HG03060 (cell line): ENCODE results near the gene HBG2.

Experiments used
- ATAC-seq: cut with Tn5 transposase; IDR thresholded peaks from one replicate; pipeline ENCODE4 v1.9.1; 2021; ENCODE audit warnings: low read depth, moderate number of reproducible peaks; ENCODE audit not compliant: unreplicated experiment

The HBG2 gene

DNA sequence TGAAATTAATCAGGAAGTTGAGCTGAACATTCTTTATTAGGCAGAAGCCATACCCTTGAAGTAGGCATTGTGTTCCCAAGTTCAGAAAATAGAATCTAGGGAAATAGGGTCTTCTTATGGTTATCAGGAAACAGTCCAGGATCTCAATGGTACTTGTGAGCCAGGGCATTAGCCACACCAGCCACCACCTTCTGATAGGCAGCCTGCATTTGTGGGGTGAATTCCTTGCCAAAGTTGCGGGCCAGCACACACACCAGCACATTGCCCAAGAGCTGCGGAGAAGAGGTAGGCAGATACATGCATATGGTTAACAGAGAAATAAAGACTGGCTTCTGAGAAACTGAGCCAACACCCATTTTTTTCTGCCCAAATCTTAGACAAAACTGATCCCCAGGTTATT is 21.8 kb downstream of the HBG2 start:
- no peak for ATAC-seq

GRCh38 chr11:5232176-5232575 is 22.4 kb downstream of the HBG2 start:
- ATAC-seq: no peak

DNA sequence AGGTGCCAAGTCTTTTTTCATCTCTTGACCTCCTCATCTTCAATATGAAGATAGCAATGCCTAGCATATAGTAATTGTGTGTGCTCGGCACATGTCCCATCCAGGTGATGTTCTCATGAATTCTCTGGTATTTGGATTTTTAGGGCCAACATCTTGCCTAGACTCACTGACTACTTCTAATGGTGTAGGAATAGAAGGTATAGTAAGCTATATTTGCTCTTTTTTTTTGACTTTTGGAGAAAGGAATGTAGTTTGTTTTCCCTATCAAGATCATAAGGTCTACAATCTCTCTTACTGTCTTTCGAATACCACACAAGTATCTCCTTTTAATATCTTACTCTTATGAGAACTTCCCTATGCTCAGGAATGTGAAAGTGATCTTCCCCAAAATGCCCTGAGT is 23.5 kb downstream of the HBG2 start:
- no peak for ATAC-seq

DNA sequence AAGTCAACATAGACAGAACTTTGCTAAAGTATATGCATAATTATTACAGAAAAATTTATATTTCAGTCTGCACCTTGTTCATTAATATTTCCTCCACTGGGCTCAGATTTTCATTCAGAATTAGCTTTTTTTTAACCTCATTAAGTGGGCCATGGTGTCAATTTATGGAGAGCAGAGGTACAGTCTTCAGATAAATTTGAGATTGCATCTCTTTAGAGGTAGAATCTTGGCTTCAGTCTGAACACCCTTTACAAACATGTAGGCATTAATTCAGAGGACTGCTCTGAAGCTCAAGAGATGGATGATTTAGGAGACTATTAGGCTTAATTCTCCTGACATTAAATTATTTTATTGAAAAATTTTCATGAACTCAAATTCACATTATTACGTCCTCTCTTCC is 24.3 kb downstream of the HBG2 start:
- ATAC-seq: no peak

DNA sequence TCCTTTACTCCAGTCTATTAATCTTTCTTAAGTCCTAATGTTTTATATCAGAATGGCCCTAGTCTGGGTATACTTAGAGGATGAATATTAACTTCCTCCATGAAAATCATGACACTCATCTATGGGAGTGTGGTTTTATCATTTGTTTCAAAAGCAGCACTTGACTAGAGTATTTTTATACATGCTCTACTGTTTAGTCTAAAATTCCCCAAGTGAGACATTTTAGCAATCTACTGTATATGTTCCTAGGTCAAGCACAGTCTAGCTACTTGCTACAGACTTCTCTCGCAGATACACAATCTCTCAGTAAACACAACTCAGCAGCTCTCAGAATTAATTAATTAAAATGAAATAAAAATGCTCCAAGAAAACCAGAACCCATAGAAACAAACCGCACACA is 24.8 kb downstream of the HBG2 start:
- no peak for ATAC-seq

GRCh38 chr11:5229356-5229755 is 25.2 kb downstream of the HBG2 start:
- ATAC-seq: no peak

DNA sequence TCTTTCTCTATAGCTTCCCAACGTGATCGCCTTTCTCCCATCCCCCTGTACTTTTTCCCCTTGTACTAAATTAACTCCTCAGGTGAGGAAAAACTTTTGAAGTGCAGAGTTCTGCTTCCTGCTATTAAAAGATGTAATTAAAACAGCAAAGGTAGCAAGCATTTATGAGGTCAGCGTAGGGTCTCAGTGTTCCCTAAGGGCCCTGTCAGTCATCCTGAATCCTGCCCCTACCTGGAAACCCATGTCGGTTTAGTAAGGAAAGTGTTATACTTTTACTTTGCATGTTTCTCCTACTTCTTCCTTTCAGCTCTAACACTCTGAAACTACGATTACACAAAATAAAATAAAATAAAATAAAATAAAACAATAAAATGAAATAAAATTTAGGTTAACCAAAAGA is 26.5 kb downstream of the HBG2 start:
- no peak for ATAC-seq

DNA sequence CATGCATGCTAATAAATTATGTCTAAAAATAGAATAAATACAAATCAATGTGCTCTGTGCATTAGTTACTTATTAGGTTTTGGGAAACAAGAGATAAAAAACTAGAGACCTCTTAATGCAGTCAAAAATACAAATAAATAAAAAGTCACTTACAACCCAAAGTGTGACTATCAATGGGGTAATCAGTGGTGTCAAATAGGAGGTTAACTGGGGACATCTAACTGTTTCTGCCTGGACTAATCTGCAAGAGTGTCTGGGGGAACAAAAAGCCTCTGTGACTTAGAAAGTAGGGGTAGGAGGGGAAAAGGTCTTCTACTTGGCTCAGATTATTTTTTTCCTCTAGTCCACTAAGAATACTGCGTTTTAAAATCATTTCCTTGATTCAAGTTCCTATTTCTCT is 26.9 kb downstream of the HBG2 start:
- ATAC-seq: no peak

DNA sequence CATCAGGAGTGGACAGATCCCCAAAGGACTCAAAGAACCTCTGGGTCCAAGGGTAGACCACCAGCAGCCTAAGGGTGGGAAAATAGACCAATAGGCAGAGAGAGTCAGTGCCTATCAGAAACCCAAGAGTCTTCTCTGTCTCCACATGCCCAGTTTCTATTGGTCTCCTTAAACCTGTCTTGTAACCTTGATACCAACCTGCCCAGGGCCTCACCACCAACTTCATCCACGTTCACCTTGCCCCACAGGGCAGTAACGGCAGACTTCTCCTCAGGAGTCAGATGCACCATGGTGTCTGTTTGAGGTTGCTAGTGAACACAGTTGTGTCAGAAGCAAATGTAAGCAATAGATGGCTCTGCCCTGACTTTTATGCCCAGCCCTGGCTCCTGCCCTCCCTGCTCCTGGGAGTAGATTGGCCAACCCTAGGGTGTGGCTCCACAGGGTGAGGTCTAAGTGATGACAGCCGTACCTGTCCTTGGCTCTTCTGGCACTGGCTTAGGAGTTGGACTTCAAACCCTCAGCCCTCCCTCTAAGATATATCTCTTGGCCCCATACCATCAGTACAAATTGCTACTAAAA is 27.8 kb downstream of the HBG2 start, which contains the start of gene HBB:
HBB (minus strand) TSS at position 340 of the 579 bp plus-strand sequence; CDS start at position 290, 50 bp downstream.
- no peak for ATAC-seq

- ATAC-seq: no peak
Observed at GRCh38 chr11:5225480-5225871, 29.1 kb downstream of the HBG2 start.

DNA sequence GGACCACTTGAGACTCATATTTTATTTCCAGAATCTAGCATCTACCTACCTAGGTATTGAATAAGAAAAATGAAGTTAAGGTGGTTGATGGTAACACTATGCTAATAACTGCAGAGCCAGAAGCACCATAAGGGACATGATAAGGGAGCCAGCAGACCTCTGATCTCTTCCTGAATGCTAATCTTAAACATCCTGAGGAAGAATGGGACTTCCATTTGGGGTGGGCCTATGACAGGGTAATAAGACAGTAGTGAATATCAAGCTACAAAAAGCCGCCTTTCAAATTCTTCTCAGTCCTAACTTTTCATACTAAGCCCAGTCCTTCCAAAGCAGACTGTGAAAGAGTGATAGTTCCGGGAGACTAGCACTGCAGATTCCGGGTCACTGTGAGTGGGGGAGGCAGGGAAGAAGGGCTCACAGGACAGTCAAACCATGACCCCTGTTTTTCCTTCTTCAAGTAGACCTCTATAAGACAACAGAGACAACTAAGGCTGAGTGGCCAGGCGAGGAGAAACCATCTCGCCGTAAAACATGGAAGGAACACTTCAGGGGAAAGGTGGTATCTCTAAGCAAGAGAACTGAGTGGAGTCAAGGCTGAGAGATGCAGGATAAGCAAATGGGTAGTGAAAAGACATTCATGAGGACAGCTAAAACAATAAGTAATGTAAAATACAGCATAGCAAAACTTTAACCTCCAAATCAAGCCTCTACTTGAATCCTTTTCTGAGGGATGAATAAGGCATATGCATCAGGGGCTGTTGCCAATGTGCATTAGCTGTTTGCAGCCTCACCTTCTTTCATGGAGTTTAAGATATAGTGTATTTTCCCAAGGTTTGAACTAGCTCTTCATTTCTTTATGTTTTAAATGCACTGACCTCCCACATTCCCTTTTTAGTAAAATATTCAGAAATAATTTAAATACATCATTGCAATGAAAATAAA is 29.8 kb downstream of the HBG2 start:
- ATAC-seq: no peak

GRCh38 chr11:5223686-5224085 is 30.9 kb downstream of the HBG2 start:
- no peak for ATAC-seq

GRCh38 chr11:5223146-5223545 is 31.4 kb downstream of the HBG2 start:
- no peak for ATAC-seq

DNA sequence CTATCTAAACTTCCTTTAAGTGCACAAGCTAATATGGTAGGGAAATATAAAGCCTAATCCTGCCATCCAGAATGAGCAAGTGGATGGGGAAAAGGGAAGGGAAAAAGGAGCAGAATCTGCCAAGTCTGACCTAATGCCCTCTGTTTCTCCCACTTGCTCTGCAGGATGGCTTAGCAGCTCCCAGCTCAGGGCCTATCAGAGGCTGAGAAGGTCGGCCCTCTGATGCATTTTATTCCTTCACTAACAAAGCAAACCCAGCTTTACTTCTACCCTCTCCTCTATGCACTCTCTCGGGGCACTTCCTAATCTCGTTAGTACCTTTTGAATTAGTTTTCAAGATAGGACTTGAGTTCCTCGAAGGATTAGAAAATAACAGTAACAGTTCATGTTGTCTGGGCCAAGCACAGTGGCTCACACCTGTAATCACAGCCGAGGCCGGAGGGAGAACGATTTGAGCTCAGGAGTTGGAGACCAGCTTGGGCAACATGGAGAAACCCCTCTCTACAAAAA is 44.1 kb downstream of the HBG2 start:
- ATAC-seq: no peak

- no peak for ATAC-seq
Observed at GRCh38 chr11:5204787-5205186, 49.8 kb downstream of the HBG2 start.

DNA sequence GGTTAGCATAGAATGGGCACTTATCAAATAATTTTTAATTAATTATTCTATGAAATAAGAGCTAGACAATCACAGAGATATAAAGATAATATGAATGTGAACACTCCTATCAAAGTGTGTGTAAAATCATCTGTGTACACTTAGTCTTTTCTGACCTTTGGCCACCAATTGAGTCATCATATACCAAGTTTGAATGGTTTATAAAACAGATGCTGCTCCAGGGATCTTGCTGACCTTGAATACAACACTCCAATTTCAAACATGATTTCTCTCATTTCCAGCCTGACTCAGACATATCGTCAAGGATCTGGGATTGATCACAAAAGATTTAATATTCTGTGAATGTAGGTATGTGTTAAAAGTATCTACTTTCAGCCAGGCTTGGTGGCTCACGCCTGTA is 51.2 kb downstream of the HBG2 start:
- ATAC-seq: no peak
